Head of caudate nucleus (tissue), 42 donors: Measurements from ENCODE around the gene ZBTB34.
A peak's percentile ranks its signal among the peaks of the same experiment; 100 is the strongest.

Source experiments
- DNase-seq, 42 donors: peaks; one replicate each; pipeline versions ENCODE4 v3.0.0 to v3.0.0-alpha.2; 2020 to 2021; ENCODE audit warnings: mixed read lengths in 7 of 42
- intact Hi-C: fragments of 100-400 bp; cut with DNase I; formaldehyde crosslinking; loops from one replicate; pipeline ENCODE4 v1.15.0; 2022

The ZBTB34 gene

DNA sequence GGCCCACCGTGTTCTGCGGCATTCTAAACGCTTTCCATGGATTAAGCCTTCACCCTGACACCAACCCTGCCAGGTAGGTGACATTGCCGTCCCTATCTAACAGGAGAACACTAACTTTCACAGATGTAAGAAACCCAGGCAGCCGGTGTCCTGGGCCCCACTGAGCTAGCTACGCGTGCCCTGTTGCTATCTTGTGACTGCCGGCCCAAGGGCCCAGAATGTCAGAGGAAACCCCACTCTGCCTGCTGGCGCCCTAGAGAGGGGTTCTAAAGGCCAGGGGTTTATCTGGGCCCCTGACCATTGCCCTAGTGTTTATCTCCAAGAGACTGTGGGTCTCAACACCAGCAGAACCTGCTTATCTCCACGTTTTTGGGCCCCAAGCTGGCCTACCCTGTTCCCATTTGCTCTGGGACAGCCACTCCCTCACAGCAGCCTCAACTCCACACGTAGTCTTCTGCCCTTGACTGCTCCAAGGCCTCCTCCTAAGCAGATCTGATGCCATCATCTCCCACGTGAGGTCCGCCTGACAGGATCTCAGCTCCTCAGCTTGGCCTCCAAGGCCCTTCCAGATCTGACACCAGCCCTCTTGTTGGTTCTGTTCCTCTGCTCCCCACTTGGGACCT is 18.1 kb upstream of the ZBTB34 start:
- intact Hi-C loops: no loop called here
- DNase-seq: no peak

DNA sequence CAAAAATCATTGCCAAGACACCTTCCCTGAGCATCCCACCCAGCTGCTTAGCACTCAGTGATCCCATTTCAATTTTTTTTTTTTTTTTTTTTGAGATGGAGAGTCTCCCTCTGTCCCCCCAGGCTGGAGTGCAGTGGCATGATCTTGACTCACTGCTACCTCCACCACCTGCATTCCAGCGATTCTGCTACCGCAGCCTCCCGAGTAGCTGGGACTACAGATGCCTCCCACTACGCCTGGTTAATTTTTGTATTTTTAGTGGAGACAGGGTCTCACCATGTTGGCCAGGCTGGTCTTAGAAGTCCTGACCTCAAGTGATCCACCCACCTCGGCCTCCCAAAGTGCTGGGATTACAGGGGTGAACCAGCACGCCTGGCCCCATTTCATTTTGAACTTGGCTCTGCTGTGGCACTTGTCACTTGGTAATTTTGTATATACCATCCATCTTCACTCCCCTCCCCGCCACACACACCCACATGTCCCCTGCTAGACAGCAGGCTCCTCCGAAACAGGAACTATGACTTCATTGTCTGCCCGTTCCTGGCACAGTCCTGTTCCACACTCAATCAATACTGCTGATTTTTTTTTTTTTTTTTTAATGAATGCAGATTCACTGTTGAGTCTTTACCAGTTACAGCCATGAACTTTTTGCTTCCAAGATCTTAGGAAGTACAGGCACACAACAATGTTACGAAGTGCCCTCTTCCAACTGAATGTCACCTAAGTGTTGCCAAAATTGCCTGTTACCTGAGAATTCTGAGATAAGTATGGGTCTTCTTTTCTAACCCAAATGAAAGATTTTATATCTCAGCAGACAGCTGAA is 17.3 kb upstream of the ZBTB34 start:
- intact Hi-C loops: no loop called here
- peak; percentile 45 to 93 (median 80) for DNase-seq

DNA sequence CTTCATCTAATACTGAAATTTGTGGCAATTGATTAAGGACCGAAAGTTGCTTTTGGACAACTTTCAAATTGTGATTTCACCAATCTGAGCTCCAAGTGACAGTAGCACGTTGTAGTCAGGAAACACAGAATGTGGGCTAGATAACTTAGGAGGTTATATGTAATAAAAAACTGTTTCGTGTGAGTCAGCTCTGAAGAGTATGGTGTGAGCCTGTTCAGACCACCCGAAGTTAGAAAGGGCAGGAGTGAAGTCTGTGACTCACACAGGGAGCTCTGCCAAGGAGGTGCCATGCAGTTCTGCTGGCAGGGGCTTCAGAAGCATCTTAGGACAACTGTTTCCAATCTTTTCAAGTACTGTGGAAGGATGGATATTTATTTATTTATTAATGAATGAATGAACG is 16.4 kb upstream of the ZBTB34 start:
- peak in 11 of 42 donors; percentile 33 to 78 (median 47) for DNase-seq
- intact Hi-C loops: no loop called here

DNA sequence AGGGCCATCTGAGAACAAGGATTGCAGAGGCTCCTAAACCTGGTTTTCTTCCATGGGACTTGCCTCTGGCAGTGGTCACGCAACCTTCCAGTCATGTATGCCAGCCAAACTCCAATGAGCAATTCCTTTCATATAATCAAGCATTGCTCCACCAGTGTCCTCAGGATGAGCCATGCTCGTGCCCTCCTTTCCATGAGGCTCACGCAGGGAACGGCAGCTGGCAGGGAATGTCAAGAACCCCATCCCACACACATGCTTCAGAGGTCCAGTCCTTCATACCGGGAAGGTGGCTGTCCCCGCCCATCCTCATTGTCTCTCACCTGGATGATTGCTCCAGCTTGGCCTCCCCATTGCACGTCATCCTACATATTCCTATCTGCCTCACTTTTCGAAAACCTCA is 13.4 kb upstream of the ZBTB34 start:
- intact Hi-C loops: no loop called here
- no peak for DNase-seq

DNA sequence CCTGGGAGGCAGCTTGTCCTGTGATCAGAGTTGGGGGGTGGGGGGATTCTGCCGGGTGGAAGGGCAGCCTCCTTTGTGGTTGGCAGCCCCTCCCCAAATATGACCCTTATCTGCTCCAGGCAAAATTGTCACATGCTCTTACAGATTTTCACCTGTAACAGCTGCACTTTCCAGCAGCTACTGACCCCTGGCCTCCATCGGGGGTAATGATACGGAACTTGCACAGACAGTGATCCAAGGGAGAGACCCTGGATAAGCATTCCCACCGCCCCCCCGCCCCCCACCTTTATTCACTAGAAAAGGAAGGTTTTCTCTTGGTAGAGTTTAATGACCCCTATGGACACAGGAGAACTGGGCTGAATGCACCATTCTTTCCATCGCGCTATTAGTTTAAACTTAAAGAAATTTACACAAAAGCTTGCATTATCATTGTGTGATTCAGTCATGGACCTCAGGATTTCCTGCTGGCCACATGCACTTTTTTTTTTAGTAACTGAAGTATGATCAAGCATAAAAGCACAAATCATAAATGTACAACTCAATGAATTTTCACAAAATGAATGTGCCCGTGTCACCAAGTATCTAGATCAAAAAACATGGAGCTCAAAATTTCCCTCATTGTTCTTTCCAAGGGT is 10.7 kb upstream of the ZBTB34 start:
- DNase-seq: no peak
- intact Hi-C loops: no loop called here

DNA sequence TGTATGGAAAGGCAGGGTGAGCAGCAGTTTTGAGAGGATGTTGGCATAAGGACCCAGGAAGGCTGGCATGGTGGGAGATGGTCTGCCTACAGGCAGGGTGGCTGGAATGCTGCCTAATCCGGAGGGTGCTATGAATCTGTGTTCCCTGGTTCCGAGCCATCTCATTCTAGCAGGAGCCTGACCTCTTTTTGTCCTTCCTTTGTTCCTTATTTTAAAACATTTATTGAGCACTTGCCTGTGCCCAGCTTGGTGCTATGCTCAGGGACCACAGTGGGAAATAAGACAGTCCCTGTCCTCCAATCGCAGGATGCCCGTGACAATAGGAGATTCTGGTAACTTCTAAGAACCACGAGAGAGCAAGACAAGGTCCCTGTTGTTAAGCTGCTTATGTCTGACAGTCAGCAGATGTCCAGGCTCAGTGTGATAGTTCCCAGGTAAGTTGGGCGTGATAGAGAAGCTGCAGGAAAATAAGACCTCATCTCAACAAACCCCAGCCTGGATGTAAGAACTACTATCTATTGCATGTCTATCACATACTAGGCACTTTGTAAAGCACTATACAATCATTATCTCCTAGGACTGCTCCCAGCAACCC is 9.1 kb upstream of the ZBTB34 start:
- intact Hi-C loops: no loop called here
- DNase-seq: no peak

DNA sequence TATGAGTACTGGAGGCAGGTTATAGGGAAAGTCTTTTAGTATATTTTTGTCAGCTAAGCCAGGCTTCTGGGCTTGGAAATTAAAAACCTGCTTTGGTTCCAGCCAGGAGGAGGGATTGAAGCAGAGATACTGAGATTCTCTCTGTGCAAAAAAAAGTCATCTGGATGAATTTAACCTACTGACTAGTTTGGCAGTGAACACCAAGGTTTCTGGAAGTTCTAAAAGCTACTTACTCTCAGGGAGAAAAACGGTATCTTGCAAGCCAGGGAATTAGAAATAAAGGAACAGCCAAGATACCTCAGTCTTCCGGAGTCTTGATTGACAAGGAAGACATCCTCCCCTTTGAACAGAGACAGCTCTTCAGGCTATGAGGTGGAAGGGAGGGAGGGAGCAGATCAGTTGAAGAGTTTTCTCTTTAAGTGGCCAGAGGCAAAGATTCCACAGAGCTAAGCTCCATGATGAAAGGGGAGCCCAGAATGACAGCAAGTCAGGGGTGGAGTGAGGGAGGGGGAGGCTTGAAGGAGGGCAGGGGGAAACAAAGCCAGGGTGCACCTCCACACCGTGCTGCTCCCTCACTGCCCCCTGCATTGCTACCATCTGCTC is 8.3 kb upstream of the ZBTB34 start:
- intact Hi-C loops: no loop called here
- peak in 1 of 42 donors; percentile 5 for DNase-seq

DNA sequence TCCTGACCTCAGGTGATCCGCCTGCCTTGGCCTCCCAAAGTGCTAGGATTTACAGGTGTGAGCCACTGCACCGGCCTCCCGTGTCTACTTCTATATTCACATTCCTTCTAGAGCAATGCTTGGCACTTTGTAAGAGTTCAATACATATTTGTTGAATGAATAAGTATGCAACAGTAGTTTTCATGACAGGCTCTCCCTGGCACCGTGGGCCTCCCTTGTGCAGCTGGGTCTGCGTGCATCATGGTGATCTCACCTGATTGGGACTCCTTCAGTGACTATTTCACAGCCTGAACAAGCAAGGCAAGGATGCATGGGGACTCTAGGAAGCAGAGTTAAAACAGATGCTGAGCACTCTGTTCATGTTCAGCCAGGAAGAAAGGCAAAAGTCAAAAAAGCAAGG is 6.8 kb upstream of the ZBTB34 start:
- DNase-seq: no peak
- intact Hi-C loops: no loop called here

DNA sequence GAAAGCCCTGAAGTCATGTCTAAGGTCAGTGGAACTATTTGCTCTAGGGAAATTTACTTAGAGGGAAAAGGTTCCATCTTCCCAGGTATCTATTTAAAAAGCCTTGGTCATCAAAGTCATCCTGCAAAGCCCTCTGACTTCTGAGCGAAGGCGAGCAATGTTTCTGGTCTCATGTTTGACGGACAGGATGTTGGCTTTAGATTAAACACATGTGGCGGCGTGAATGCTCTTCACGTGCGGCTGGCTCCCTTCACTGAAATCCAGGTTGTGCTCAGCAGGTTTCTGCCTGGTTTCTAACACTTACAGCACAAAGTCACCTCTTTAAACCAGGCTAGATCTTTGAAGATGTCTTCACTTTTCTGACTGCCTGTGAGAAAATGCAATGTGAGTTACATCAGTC is 5.7 kb upstream of the ZBTB34 start:
- intact Hi-C loops: no loop called here
- DNase-seq: no peak

DNA sequence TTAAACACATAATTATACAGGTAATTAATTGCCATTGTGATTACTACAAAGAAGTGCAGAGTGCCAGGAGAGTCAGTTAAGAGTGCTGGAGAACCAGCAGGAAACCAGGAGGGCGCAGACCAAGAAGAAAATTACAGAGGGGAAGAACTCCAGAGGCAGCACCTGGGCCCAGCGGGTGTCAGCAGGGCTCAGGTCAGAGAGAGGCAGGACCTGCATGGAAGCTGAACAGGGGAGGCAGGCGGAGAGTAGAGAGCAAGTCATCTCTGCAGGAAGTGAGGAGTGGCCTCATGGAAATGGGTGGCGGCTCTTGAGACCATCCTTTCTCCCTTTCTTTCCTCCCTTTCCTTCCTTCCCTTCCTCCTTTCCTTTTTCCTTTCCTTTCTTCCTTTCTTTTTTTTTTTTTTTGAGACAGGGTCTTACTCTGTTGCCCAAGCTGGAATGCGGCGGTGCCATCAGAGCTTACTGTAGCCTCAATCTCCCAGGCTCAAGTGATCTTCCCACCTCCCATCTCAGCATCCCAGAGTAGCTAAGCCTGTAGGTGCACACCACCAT is 4.0 kb upstream of the ZBTB34 start:
- intact Hi-C loops: no loop called here
- DNase-seq: no peak

DNA sequence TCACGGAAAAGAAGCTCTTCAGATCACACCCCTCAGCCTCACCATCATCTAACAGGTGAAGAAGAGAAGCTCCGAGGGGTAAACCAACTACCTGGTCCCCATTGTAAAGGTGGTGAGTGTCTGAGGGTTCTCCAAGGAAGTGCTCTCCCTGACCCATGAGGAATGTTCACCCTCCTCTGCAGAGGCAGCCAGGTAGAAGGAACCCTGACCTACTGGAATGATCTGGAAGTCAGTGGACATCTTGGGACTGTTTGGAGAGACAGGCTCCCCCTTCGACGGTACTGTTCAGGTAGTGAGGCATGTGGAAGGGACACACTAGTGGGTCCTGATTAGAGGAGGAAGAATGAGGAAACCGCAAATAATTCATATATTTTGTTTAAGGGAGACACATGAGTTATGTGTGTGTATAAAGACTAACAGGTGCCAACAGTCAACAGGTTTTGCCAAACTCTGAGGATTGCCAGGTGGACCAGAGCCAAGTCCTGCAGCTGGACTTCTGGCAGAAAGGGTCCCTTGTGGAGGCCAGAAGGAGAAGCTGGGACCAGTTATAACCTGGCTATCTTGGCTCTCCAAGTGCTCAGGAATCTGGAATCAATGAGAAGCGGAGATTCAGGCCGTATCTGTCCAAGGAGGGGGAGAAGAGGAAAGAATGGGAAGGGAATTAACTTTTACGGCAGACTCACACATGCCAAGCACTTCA is 3.0 kb upstream of the ZBTB34 start:
- intact Hi-C loops: no loop called here
- no peak for DNase-seq

DNA sequence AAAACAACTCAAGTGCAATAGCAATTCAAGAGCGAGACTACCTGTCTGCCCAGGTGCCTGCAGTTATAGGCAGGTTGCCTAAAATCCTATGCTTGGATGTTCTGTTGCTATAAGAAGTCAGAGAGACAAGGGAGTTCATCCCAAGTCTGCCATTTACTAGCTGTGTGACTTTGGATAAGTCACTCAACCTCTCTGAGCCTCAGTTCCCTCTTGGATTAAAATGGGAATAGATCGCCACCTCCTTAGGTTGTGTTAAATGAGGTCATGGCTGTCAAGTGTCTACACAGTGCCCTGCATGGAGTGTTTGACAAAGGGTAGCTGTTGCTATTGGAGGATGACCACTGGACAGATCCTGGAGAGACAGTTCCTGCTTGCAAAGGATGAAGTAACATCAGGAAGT is 1.3 kb upstream of the ZBTB34 start:
- intact Hi-C loops: no loop called here
- DNase-seq: no peak

DNA sequence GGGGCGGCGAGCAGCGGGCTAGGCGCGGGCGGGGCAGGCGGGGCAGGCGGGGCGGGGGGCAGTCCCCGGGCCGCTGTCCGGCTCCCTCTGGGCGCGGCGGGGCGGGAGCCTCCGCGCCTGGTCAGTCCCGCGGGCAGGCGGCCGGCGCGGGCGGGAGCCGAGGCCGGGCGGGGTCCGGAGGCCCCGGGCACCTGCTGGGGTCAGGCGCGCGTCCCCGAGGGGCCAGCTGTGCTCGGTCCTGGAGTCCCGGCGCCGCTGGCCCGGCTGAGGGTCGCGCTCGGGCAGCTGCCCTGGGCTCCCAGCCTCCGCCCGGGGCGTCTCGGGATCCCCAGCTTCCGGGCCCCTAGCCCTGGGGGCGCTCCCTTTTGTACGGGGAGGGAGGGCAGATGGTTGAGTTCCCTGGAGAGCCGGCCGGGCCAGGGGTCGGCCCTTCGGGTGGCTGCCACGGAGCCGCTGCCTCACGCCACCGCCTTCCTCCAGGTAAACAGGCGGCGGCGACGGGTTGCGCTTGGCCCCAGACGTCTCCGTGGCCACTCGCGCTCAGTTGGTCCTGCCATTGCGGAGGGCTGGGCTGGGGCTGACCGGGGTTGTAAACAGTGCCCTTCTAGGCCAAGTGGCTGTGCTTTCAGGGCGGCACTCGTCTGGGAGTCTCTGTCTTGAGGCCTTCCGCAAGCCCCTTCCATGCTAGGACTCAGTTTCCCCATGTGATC is 473 bp downstream of the ZBTB34 start:
- peak in 4 of 42 donors; percentile 35 to 59 (median 56) for DNase-seq
- intact Hi-C loops: no loop called here

DNA sequence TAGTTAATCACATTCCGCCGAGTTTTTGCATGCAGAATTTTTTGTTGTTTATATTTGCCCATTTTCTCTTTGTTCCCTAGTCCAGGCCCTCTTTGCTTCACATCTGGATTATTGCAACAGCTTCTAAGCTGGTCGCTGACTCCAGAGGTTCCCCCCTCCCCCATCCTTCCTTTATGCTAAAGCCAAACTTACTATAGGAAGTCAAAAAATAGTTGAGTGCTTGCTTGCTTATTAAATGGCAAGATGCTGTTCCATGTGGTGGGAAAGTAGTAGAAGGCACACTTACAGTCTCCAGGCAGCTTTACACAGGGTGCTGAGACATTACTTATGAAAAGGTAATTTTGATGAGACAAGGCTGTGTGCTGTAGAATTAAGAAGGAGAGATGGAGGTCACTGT is 1.3 kb downstream of the ZBTB34 start:
- intact Hi-C loops: no loop called here
- no peak for DNase-seq

DNA sequence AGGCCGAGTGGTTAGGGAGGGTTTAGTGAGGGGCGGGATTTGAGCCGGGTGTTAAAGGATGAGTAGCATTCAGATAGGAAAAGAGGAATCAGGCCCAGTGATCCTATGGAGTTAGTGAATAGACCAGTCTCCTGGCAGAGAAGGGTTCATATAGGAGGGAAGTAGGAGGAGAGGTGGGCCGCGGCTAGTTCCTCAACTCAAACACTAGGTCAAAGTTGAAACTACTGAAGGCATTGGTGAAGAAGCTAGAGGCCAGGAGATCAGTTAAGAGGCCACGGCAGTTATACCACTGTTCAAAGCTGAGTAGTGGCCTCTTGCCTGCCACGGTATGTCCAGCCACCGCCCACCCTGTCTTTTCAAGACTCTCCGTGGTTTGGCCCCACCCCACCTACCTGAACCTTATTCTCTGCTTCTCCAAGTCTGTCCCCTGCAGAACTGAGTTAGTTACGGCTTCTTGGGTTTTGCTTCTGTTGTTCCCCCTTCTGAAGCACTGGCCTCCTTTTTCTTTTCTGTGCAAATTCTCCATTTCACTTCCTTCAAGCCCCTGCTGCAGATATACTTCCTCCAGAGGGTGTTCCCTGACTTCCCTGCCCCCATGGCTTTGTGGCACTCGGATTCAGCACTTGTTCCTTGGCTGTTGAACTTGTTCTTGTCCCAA is 1.8 kb downstream of the ZBTB34 start:
- peak in 10 of 42 donors; percentile 44 to 62 (median 50) for DNase-seq
- intact Hi-C loops: no loop called here

DNA sequence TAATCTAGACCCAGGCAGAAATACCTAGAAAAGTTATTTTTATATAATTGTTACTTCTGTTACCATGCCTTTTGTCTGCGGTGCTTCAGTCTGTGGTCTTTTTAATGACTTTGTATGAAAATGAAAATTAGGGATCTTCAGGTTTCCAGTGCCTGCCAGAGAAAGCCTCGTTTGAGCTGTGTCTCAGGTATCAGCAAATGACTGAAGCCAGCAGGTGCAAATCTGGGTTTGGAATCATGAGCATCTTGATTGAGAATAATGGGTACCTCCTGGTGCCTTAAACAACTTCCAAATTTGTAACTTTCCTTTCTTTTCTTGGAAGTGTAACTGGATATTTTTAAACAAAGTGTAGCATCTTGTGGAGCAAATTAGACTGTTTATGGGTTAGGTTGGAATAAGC is 4.3 kb downstream of the ZBTB34 start:
- intact Hi-C loops: no loop called here
- no peak for DNase-seq

DNA sequence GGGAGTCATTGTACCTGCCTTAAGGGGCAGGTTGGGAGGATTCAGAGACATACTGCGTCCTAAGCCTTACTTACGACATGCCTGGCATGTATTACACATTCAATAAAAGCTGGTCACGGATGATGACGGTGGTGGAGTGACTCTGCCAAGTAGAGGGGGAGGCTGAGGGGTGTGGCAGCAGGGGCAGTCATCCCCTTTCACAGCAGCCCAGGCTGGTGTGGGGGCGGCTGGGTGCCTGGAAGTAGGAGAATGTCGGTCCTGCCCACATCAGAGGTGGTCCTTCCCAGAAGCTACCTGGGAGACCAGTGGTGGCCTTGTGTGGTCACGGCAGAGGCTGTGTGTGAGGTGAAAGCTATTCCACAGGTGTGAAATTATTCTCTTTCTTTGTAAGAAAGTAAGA is 8.9 kb downstream of the ZBTB34 start:
- DNase-seq: no peak
- intact Hi-C loops: no loop called here

DNA sequence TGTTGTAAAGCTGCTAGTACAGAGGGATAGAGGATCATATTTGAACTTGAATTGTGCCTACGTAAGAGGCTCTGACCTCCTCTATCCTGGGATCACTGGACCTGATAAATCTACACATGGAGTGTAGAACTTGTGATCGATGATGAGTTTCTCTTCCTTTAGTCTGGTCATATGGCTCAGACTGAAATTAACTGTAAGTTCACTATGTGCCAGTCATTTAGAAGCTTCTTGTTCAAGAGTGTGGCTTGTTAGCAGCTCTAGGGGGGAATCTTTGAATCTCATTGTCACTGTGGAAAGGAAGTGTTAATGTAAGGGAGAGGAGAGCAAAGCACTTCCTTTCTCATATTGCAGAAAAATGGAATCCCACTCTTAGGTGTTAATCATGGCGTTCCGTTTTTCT is 12.1 kb downstream of the ZBTB34 start:
- intact Hi-C loops: no loop called here
- no peak for DNase-seq
